IPS-18c (cell line): ENCODE data around the gene ALDH1L1.

Experiments
- H3K4me3 ChIP-seq: 2 replicates; pipeline ENCODE4 v1.7.0; 2013; ENCODE audit warnings: low read depth, mild to moderate bottlenecking, low read length, moderate library complexity; ENCODE audit not compliant: insufficient read depth
- H3K9me3 ChIP-seq: one replicate; pipeline ENCODE4 v1.6.1; 2013; ENCODE audit warnings: mild to moderate bottlenecking, low read length, moderate library complexity; ENCODE audit not compliant: control insufficient read depth, insufficient read depth

The ALDH1L1 gene

GRCh38 chr3:126180477-126181397 is at the start of gene ALDH1L1:
TSS of gene ALDH1L1 (minus strand) at chr3:126180586. CDS start at chr3:126160979, 19,607 bp downstream.
- Histone ChIP-seq H3K9me3 (peaks cover 2% of the 10 kb centered on the region), H3K4me3 (peak within 1 kb of the TSS; percentile 72)

DNA sequence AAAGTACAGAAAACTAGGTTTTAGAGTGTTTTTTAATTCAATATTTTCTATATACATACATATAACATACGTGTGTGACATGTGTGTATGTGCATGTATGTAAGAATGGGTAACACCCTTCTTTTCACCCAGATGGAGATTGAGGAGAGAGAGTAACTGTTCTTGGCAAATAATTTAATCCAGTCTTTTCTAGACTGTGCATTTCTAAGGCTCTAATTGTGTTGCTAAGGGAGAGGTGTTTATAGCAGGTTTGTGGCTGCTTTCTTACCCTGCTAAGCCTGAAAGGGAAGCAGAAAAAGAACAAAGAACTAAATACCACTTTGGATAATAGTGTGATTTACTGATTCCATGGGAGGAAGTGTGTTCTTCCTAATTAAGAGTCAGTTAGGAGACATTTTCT is 46.0 kb upstream of the ALDH1L1 start:
- Histone ChIP-seq H3K4me3 (no peak overlapping the region), H3K9me3 (no peaks in the 10 kb centered on the region)

DNA sequence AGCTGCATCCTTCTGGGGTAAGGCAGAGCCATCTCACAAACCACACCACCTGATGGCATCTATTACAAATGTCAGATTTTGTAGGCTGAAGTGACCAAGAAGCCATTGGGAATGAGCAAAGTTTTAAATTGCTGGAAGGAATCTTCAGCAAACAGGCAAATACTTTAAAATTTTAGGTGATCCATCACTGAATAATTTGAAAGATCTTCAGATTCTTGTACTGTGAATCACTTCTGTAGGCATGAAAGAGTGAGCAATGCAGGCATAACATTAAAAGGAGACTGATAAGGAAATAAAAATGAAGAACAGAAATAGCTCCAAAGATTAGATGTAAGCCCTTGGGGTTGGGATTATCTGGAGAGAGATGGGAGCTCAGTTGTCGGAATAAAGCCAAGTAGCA is 36.0 kb upstream of the ALDH1L1 start:
- no peak overlapping the region for H3K4me3 ChIP-seq
- H3K9me3 ChIP-seq, result no peaks in the 10 kb centered on the region

- Histone ChIP-seq H3K9me3 (no peaks in the 10 kb centered on the region), H3K4me3 (peak overlapping the region; percentile 63)
Observed at GRCh38 chr3:126213379-126214028, 33.1 kb upstream of the ALDH1L1 start.

GRCh38 chr3:126212620-126213378 is 32.4 kb upstream of the ALDH1L1 start:
- Histone ChIP-seq H3K9me3 (no peaks in the 10 kb centered on the region), H3K4me3 (peak overlapping the region; percentile 63)

- Histone ChIP-seq H3K4me3 (peak overlapping the region; percentile 63), H3K9me3 (no peaks in the 10 kb centered on the region)
Observed at GRCh38 chr3:126212250-126212619, 31.8 kb upstream of the ALDH1L1 start.

- Histone ChIP-seq H3K9me3 (no peaks in the 10 kb centered on the region), H3K4me3 (no peak overlapping the region)
Observed at GRCh38 chr3:126211569-126211968, 31.2 kb upstream of the ALDH1L1 start.

- no peak overlapping the region for H3K4me3 ChIP-seq
- no peaks in the 10 kb centered on the region for H3K9me3 ChIP-seq
Observed at GRCh38 chr3:126210606-126211005, 30.2 kb upstream of the ALDH1L1 start.

DNA sequence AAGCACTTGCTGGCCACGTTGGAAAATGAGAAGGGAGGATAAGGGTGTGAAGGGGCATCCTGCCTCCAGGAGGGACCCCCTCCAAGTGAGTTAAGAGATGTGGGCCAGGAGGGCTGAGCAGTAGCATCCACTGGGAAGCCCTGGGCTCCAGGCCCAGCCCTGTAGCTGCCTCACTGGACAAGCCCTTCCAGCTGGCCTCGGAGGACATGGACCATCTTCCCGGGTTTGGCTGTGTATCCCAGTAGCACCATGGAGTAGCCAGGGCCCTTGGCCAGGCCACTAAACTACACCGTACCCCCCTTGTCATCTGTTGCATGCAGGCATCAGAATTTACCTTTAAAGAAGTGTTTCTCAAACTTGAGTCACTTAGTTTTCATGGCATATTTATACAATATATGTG is 29.4 kb upstream of the ALDH1L1 start:
- no peak overlapping the region for H3K4me3 ChIP-seq
- H3K9me3 ChIP-seq, result no peaks in the 10 kb centered on the region

DNA sequence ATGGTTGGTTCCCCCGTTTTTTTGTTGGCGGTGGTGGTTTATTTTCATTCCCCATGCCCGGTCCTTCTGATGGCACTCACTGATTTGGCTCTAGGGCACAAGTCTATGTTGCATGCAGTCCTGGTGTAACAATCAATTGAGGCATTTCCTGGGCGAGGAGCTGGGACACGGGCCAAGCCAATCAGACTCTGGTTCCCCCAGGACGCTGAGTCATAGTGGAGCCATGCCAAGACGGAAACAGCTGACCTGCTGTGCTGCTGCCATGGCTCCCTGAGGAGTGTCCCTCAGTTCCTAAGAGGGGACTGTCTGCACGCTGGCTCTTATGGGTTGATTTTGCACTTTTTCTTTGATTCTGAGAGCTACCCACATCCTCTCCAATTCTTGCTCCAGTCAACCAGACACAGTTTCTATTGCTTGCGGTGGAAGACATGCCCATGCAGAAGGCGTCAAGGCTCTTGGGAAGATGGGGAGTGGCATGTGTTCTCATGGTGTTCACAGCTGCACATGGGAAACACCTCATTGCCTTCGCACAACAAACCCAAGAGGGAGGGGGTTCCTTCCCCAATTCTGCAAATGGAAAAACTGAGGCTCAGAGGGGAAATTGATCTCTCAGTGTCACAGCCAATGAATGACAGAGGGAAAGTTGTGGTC is 28.3 kb upstream of the ALDH1L1 start:
- Histone ChIP-seq H3K4me3 (no peak overlapping the region), H3K9me3 (no peaks in the 10 kb centered on the region)

GRCh38 chr3:126208182-126208581 is 27.8 kb upstream of the ALDH1L1 start:
- Histone ChIP-seq H3K4me3 (no peak overlapping the region), H3K9me3 (no peaks in the 10 kb centered on the region)

DNA sequence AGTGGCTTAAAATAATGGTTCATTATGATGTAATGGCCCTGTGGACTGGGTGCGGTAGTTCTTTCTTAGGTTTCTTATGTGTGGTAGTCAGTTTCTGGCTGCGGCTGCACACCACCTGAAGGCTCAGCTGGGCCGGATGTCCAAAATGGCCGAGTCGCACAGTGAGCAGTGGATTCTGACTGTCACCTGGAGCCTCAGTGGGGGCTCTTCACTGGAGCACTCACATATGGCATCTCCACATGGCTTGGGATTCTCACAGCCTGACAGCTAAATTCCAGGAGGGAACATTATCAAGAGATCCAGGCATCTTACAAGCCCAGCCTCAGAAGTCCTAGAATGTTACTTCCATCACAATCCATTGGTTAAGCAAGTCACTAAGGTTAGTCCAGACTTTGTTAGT is 26.8 kb upstream of the ALDH1L1 start:
- no peak overlapping the region for H3K4me3 ChIP-seq
- H3K9me3 ChIP-seq, result no peaks in the 10 kb centered on the region

DNA sequence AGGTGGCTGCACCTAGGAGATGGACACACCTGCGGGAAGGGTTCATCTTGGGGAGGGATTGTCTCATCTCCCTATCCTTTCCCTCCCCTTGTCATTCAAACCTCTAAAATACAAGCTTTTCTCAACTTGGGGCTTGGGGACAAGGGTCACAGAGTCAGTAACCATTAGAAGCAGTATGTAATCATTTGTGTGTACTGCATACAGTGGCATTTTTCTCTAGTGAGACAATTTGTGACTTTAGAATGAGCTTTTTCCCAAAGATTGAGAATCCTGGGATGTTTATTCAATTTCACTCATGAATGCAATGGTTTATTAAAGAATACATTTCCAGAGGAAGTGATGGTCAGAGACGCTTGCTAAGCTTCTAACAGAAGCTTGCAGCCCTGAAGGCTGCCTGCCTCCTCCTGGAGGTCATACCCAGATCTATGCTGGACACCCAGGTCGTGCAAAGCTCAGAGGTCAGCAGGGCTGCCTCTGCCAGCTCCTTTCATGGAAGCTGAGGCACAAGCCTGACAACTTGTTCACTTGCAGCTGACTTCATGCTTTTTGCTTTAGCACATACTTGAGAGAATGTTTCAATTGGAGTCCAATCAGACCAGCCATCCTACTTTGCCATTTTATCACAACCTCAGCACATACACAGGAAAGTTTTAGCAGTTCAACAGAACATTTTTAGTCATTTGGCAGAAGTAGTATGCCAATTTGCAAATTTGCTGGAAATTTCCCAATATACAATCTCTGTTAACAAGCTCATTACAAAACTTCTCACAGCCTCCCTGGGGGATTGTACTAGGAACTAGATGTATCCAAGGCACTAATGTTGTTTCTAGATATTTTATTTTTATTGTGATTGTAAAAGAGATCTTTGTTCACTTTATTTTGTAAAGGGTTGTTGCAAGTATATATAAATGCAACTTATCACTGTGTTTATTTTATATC is 25.6 kb upstream of the ALDH1L1 start:
- Histone ChIP-seq H3K4me3 (no peak overlapping the region), H3K9me3 (no peaks in the 10 kb centered on the region)

DNA sequence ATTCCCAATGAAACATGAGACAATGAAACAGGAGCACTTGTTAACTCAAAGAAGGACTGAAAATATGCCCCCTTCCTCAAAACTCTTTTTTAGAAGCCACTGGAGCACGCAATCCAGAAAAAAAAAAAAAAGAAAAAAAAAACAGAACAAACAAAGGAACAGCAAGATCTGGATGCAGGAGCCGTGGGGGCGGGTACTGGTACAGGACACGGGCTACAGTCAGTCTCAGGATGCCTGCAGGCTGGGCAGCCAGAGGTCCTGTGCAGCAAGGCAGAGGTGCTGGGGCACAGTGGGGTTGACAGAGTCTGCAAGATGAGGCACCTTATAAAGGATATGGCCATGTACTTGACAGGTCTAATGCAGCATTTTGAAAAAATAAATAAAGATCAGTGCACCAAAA is 22.3 kb upstream of the ALDH1L1 start:
- Histone ChIP-seq H3K4me3 (no peak overlapping the region), H3K9me3 (peaks cover 3% of the 10 kb centered on the region)

DNA sequence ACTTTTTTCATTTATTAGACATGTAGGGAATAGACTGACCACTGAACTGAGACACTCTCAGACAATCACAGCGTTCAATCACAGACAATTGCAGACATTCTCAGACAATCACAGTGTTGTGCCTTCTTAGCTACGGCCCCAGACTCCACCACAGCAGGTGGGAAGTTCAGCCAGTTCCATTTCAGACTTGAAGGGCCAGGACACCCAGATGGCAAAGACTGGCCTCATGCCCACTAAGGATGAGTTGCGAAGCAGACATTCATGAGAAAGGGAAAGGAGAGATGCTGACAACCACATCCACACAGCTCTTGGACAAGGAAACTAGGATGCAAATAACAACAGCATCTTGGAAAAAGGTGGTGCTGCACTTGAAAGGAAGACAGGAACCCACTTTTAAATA is 21.9 kb upstream of the ALDH1L1 start:
- no peak overlapping the region for H3K4me3 ChIP-seq
- peaks cover 3% of the 10 kb centered on the region for H3K9me3 ChIP-seq

DNA sequence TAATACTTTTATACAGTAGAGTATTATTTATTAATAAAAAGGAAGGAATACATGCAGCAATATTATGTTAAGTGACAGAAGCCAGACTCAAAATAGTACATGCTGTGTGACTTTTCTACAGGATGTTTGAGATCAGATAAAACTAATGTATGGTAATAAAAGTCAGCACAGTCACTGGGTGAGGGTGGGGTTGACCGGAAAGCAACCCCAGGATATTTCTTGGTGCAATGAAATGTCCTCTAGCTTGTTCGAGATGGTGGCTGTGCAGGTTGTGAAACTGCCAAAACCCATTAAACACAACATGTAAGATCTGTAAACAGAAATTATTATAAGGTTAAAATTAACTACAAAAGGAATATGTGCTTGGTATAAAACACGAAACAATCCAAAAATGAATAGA is 20.8 kb upstream of the ALDH1L1 start:
- Histone ChIP-seq H3K4me3 (no peak overlapping the region), H3K9me3 (peaks cover 3% of the 10 kb centered on the region)
